ENCODE results near the gene SLC34A1.
A peak's percentile ranks its signal among the peaks of the same experiment; 100 is the strongest.

SLC34A1 gene

DNA sequence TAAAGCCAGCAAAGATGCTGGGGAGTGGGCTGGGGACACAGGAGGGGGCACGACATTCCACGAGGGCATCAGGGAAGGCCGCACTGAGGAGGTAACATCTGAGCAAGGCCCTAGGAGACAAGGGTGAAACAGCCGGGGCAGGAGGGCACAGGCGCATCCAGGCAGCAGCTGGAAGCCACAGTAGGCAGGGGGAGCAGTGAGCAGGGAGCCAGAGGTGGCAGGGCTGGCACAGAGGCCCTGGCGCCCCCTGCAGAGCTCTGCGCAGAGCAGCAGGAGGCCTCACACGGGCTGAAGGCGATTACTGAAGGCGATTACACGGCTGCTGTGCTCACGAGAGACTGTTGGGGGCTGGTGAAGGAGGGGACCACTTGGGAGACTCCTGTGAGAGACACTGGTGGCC is 48.1 kb upstream of the SLC34A1 start:
- Histone ChIP-seq H3K27ac (ENCODE audit: low read length) (no peak overlapping the region), H2AFZ (ENCODE audit: low read length) (no peak overlapping the region), H3K9me3 (replicated peaks; ENCODE audit: insufficient read depth, low read length) (no peaks in the 10 kb centered on the region), H3K9me2 (replicated peaks; ENCODE audit: insufficient read depth, low read length) (no peaks in the 10 kb centered on the region), H3K79me2 (ENCODE audit: low read length) (peaks cover 36% of the 10 kb centered on the region), H3K27me3 (replicated peaks; ENCODE audit: insufficient read depth, low read length) (no peaks in the 10 kb centered on the region), H3K4me2 (ENCODE audit: low read depth, low read length) (no peak overlapping the region), H3K9ac (ENCODE audit: low read length) (no peak overlapping the region), H3K4me1 (ENCODE audit: low read length) (no peaks in the 10 kb centered on the region), H3F3A (ENCODE audit: insufficient read depth, low read length) (no peaks in the 10 kb centered on the region), H4K20me1 (ENCODE audit: insufficient read depth, low read length) (0 out of 2 replicates have a peak, but pooled peaks cover 3% of the 10 kb centered on the region), H3K36me3 (replicated peaks; ENCODE audit: insufficient read depth, low read length) (peaks cover 9% of the 10 kb centered on the region; the same call in 1 of the 2 replicates), H3K4me3 (ENCODE audit: low read length) (no peak overlapping the region)
- no peak for DNase-seq
- TF ChIP-seq, protein P1, sequence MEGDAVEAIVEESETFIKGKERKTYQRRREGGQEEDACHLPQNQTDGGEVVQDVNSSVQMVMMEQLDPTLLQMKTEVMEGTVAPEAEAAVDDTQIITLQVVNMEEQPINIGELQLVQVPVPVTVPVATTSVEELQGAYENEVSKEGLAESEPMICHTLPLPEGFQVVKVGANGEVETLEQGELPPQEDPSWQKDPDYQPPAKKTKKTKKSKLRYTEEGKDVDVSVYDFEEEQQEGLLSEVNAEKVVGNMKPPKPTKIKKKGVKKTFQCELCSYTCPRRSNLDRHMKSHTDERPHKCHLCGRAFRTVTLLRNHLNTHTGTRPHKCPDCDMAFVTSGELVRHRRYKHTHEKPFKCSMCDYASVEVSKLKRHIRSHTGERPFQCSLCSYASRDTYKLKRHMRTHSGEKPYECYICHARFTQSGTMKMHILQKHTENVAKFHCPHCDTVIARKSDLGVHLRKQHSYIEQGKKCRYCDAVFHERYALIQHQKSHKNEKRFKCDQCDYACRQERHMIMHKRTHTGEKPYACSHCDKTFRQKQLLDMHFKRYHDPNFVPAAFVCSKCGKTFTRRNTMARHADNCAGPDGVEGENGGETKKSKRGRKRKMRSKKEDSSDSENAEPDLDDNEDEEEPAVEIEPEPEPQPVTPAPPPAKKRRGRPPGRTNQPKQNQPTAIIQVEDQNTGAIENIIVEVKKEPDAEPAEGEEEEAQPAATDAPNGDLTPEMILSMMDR (IDR thresholded peaks at IDR 0.05; ENCODE audit: low read length), result peak; percentile 41
- TF ChIP-seq EZH2 (optimal IDR thresholded peaks at IDR 0.05; ENCODE audit: low read depth, low read length) (no peak), EZH2phosphoT487 (IDR thresholded peaks at IDR 0.05; ENCODE audit: low read length) (no peak)

DNA sequence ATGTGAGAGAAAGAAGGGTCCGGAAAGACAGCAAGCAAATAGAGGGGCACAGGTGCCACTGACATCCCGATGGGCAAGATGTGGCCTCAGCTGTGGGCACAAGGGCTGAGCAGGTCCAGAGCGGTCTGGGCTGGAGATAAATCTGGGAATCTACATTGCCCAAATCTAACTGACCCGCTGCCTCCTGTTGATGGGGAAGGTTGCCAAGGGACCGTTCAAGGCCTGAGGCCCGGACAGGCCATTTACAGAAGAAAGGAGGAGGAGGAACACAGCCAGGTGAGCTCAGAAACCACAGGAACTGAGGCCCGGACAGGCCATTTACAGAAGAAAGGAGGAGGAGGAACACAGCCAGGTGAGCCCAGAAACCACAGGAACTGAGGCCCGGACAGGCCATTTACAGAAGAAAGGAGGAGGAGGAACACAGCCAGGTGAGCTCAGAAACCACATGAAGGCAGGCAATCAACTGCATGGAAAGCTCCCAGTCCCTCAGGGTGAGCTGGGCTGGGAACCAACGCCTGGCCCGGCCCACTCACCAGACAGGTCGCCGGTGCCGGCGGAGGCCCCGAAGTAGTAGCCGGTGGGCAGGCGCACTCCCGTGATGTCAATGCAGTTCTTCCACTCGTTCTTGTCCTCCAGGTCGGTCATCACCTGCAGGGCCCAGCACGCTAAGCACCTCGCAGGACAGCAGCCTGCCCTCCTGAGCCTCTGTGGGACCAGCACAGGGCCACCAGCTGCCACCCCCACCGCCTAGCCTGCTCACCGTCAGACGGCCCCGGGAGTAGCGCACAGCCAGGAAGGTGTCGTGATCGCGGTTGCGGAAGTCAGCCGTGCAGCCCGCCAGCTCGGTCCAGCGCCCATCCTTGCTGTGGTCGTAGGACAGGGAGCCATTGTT is 47.4 kb upstream of the SLC34A1 start:
- Histone ChIP-seq H3K27ac (ENCODE audit: low read length) (no peak overlapping the region), H3K9me2 (replicated peaks; ENCODE audit: insufficient read depth, low read length) (no peaks in the 10 kb centered on the region), H2AFZ (ENCODE audit: low read length) (no peak overlapping the region), H3F3A (ENCODE audit: insufficient read depth, low read length) (no peaks in the 10 kb centered on the region), H3K79me2 (ENCODE audit: low read length) (peaks cover 44% of the 10 kb centered on the region), H4K20me1 (ENCODE audit: insufficient read depth, low read length) (0 out of 2 replicates have a peak, but pooled peaks cover 3% of the 10 kb centered on the region), H3K4me3 (ENCODE audit: low read length) (no peak overlapping the region), H3K27me3 (replicated peaks; ENCODE audit: insufficient read depth, low read length) (no peaks in the 10 kb centered on the region), H3K4me1 (ENCODE audit: low read length) (no peaks in the 10 kb centered on the region), H3K9me3 (replicated peaks; ENCODE audit: insufficient read depth, low read length) (no peaks in the 10 kb centered on the region), H3K4me2 (ENCODE audit: low read depth, low read length) (no peak overlapping the region), H3K9ac (ENCODE audit: low read length) (no peak overlapping the region), H3K36me3 (replicated peaks; ENCODE audit: insufficient read depth, low read length) (peaks cover 12% of the 10 kb centered on the region)
- TF ChIP-seq EZH2 (optimal IDR thresholded peaks at IDR 0.05; ENCODE audit: low read depth, low read length), result no peak
- DNase-seq, result no peak

DNA sequence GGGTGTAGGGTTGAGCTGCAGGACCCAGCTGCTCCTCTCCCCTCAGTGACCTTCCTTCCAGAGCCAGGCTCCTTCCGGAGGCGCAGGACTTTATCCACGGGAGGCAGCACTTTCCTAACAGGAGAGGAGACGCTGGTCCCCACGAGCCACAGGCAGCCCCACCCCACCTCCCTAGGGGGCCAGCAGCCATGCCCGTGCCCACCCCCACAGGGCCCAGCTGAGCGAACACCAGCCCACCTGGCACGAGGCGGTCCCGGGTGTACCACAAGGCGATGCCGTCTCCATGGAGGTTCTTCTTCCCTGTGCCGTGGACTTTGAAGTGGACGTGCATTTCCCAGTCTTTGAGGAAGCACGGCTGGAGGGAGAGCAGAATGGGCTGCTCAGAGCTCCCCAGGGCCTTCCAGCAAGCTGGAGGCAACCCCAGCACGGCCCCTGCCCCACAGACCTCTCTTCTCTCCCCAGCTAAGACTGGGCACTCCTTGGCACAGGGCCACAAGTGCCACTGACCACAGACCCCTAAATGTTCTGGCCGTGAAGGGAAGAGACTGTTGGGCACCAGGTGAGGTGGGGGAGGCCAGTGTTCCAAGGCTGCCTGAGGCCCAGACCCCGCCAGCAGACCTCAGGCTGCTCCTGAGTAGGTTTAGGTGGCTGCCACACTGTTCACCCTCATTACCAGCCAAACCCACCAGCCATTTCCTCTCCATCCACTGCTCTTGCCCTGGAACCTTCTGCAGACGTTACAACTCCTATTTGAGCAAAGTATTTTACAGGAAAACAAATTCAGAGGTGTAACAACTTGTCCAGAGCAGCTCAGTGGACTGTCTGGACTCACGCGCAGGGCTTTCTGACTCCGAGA is 45.8 kb upstream of the SLC34A1 start:
- peaks cover 12% of the 10 kb centered on the region for H3K36me3 ChIP-seq (replicated peaks; ENCODE audit: insufficient read depth, low read length)
- H3K9me2 ChIP-seq (replicated peaks; ENCODE audit: insufficient read depth, low read length), result no peaks in the 10 kb centered on the region
- no peaks in the 10 kb centered on the region for H3K27me3 ChIP-seq (replicated peaks; ENCODE audit: insufficient read depth, low read length)
- H3K4me3 ChIP-seq (ENCODE audit: low read length), result no peak overlapping the region
- H3F3A ChIP-seq (ENCODE audit: insufficient read depth, low read length), result no peaks in the 10 kb centered on the region
- H2AFZ ChIP-seq (ENCODE audit: low read length), result no peak overlapping the region
- TF ChIP-seq, protein P1 (IDR thresholded peaks at IDR 0.05; ENCODE audit: low read length), result no peak
- TF ChIP-seq EZH2 (optimal IDR thresholded peaks at IDR 0.05; ENCODE audit: low read depth, low read length) (no peak), EZH2phosphoT487 (IDR thresholded peaks at IDR 0.05; ENCODE audit: low read length) (no peak)
- no peaks in the 10 kb centered on the region for H3K9me3 ChIP-seq (replicated peaks; ENCODE audit: insufficient read depth, low read length)
- no peak overlapping the region for H3K27ac ChIP-seq (ENCODE audit: low read length)
- 0 out of 2 replicates have a peak, but pooled peaks cover 3% of the 10 kb centered on the region for H4K20me1 ChIP-seq (ENCODE audit: insufficient read depth, low read length)
- no peak overlapping the region for H3K4me2 ChIP-seq (ENCODE audit: low read depth, low read length)
- H3K79me2 ChIP-seq (ENCODE audit: low read length), result peaks cover 59% of the 10 kb centered on the region
- no peak for DNase-seq
- H3K9ac ChIP-seq (ENCODE audit: low read length), result no peak overlapping the region
- no peaks in the 10 kb centered on the region for H3K4me1 ChIP-seq (ENCODE audit: low read length)

Data from MM.1S (cell line).